IMR-90 (cell line): ENCODE measurements around the gene CBFA2T3. TPM values are rescaled to one million over a fixed set of nuclear protein-coding genes. Genes with fewer than 3 reads are reported as not detected.

Experiments
- ATAC-seq: fragments of 200-7000 bp; cut with Tn5 transposase; 2 replicates; pipeline ENCODE4 v1.9.1; 2020; ENCODE audit warnings: low read depth, mild to moderate bottlenecking, moderate library complexity
- BruUV-seq: library from RNA; stranded (reverse); fragments of 400-500 nt; replicated peaks from 2 replicates; lab custom pipeline; 2021; lab: Mats Ljungman, UMichigan
- CTCF ChIA-PET: fragments of 300-600 bp; formaldehyde crosslinking; extraction: SDS; loops from one replicate; lab custom pipeline; 2021; ENCODE audit warnings: antibody characterized with exemption; lab: Yijun Ruan, JAX
- POLR2A ChIA-PET: fragments of 300-600 bp; sonication (Branson Sonifier 250); formaldehyde crosslinking; loops from one replicate; lab custom pipeline; 2022; ENCODE audit warnings: antibody characterized with exemption; ENCODE audit not compliant: unreplicated experiment; lab: Charles Lee
- DNase-seq: peaks from one replicate; pipeline ENCODE4 v3.0.0; 2013
- H2AFZ ChIP-seq: replicated peaks from 2 replicates; pipeline ENCODE3; 2013; ENCODE audit warnings: low read length, mild to moderate bottlenecking; ENCODE audit not compliant: poor library complexity
- H2AK5ac ChIP-seq: 2 replicates; pipeline ENCODE4 v1.6.1; 2013; ENCODE audit warnings: low read depth, low read length, inconsistent platforms
- H2AK9ac ChIP-seq: replicated peaks from 2 replicates; pipeline ENCODE3; 2013; ENCODE audit warnings: mild to moderate bottlenecking, low read depth, low read length, moderate library complexity; ENCODE audit not compliant: poor library complexity
- H2BK120ac ChIP-seq: 2 replicates; pipeline ENCODE4 v1.6.1; 2013; ENCODE audit warnings: low read depth, low read length, inconsistent platforms
- H2BK15ac ChIP-seq: 3 replicates; pipeline ENCODE4 v1.6.1; 2013; ENCODE audit warnings: low read depth, low read length, inconsistent platforms
- H2BK20ac ChIP-seq: 2 replicates; pipeline ENCODE4 v1.6.1; 2013; ENCODE audit warnings: low read depth, mild to moderate bottlenecking, inconsistent platforms, low read length, moderate library complexity
- H2BK5ac ChIP-seq: 2 replicates; pipeline ENCODE4 v1.6.1; 2013; ENCODE audit warnings: mild to moderate bottlenecking, low read depth, low read length, inconsistent platforms; ENCODE audit not compliant: poor library complexity, severe bottlenecking
- H3K14ac ChIP-seq: replicated peaks from 2 replicates; pipeline ENCODE4 v1.6.1; 2013; ENCODE audit warnings: low read depth, low read length, inconsistent platforms
- H3K18ac ChIP-seq: 2 replicates; pipeline ENCODE4 v1.6.1; 2013; ENCODE audit warnings: low read depth, low read length, control low read depth
- H3K23ac ChIP-seq: 2 replicates; pipeline ENCODE4 v1.6.1; 2013; ENCODE audit warnings: low read depth, low read length, inconsistent platforms
- H3K27ac ChIP-seq: 2 replicates; pipeline ENCODE4 v1.5.1; 2013; ENCODE audit warnings: mild to moderate bottlenecking, control low read depth, low read length; ENCODE audit not compliant: insufficient read depth
- H3K27me3 ChIP-seq: 2 replicates; pipeline ENCODE4 v1.6.1; 2013; ENCODE audit warnings: low read length; ENCODE audit not compliant: control insufficient read depth, insufficient read depth
- H3K36me3 ChIP-seq: 2 replicates; pipeline ENCODE4 v1.6.1; 2013; ENCODE audit warnings: low read length, mixed read lengths; ENCODE audit not compliant: control insufficient read depth, insufficient read depth
- H3K4ac ChIP-seq: 2 replicates; pipeline ENCODE4 v1.6.1; 2013; ENCODE audit warnings: low read depth, low read length, inconsistent platforms
- H3K4me1 ChIP-seq: 2 replicates; pipeline ENCODE4 v1.6.1; 2013; ENCODE audit warnings: low read length, mixed read lengths; ENCODE audit not compliant: control insufficient read depth, insufficient read depth
- H3K4me2 ChIP-seq: 2 replicates; pipeline ENCODE4 v1.6.1; 2013; ENCODE audit warnings: low read depth, mild to moderate bottlenecking, control low read depth, low read length, moderate library complexity
- H3K4me3 ChIP-seq: 2 replicates; pipeline ENCODE4 v1.5.1; 2013; ENCODE audit warnings: low read depth, mild to moderate bottlenecking, control low read depth, low read length, moderate library complexity; ENCODE audit not compliant: insufficient read depth
- H3K56ac ChIP-seq: 2 replicates; pipeline ENCODE4 v1.6.1; 2013; ENCODE audit warnings: low read length, inconsistent platforms; ENCODE audit not compliant: insufficient read depth; ENCODE audit errors: extremely low read depth
- H3K79me1 ChIP-seq, 2 experiments: 2 replicates each; pipeline ENCODE4 v1.6.1; 2013; ENCODE audit warnings: low read length in 2 of 2, inconsistent platforms in 1 of 2, low read depth in 1 of 2
- H3K9ac ChIP-seq: 2 replicates; pipeline ENCODE4 v1.6.1; 2013; ENCODE audit warnings: low read depth, low read length, control low read depth
- H3K9me1 ChIP-seq: 2 replicates; pipeline ENCODE4 v1.6.1; 2013; ENCODE audit warnings: low read length, inconsistent platforms; ENCODE audit not compliant: insufficient read depth
- H3K9me3 ChIP-seq: 2 replicates; pipeline ENCODE4 v1.6.1; 2013; ENCODE audit warnings: low read length; ENCODE audit not compliant: control insufficient read depth, insufficient read depth
- H4K20me1 ChIP-seq: 2 replicates; pipeline ENCODE4 v1.6.1; 2013; ENCODE audit warnings: low read length, inconsistent platforms; ENCODE audit not compliant: insufficient read depth
- H4K5ac ChIP-seq: 2 replicates; pipeline ENCODE4 v1.6.1; 2013; ENCODE audit warnings: mild to moderate bottlenecking, low read depth, low read length, control low read depth
- H4K8ac ChIP-seq, 2 experiments: 2 replicates each; pipeline ENCODE4 v1.6.1; 2013; ENCODE audit warnings: low read depth in 2 of 2, low read length in 2 of 2, control low read depth in 1 of 2, inconsistent platforms in 1 of 2
- H4K91ac ChIP-seq: 2 replicates; pipeline ENCODE4 v1.6.1; 2013; ENCODE audit warnings: low read depth, low read length, inconsistent platforms; ENCODE audit not compliant: insufficient read depth
- BHLHE40 ChIP-seq: fragments of 150-350 bp; IDR thresholded peaks from 2 replicates; pipeline ENCODE4 v1.6.1; 2016; ENCODE audit warnings: mild to moderate bottlenecking, low read depth, low read length
- CEBPB ChIP-seq: IDR thresholded peaks from 2 replicates; pipeline ENCODE4 v1.6.1; 2012; ENCODE audit warnings: low read depth, low read length, improper control_type of control experiment
- FOS ChIP-seq: fragments of 150-350 bp; IDR thresholded peaks from 2 replicates; pipeline ENCODE4 v1.6.1; 2016; ENCODE audit warnings: low read depth, low read length
- NFE2L2 ChIP-seq: fragments of 150-350 bp; IDR thresholded peaks from 2 replicates; pipeline ENCODE4 v1.6.1; 2016; ENCODE audit warnings: low read depth, mild to moderate bottlenecking, low read length
- POLR2A ChIP-seq: IDR thresholded peaks from 2 replicates; pipeline ENCODE4 v1.6.1; 2012; ENCODE audit warnings: mild to moderate bottlenecking, low read depth, low read length
- RAD21 ChIP-seq: IDR thresholded peaks from 2 replicates; pipeline ENCODE4 v1.6.1; 2012; ENCODE audit warnings: low read length, improper control_type of control experiment
- RCOR1 ChIP-seq: IDR thresholded peaks from 2 replicates; pipeline ENCODE4 v1.6.1; 2012; ENCODE audit warnings: mild to moderate bottlenecking, low read length, improper control_type of control experiment; ENCODE audit not compliant: insufficient replicate concordance
- SMC3 ChIP-seq: fragments of 150-350 bp; IDR thresholded peaks from 2 replicates; pipeline ENCODE4 v1.6.1; 2016; ENCODE audit warnings: low read depth, mild to moderate bottlenecking, antibody characterized with exemption, low read length, moderate library complexity
- WGBS, 2 experiments: methylation state at CpG; one replicate each; pipeline versions ENCODE4 v1.1.5 to v1.1.7; 2013; ENCODE audit warnings: missing lambda C conversion rate in 2 of 2; ENCODE audit not compliant: insufficient read length in 1 of 2; ENCODE audit errors: extremely low coverage in 2 of 2; 5-methylcytosine and 5-hydroxymethylcytosine counted together
- dilution Hi-C: fragments of 300-500 bp; cut with HindIII; formaldehyde crosslinking; loops from one replicate; pipeline ENCODE4 v1.14.3; 2018; ENCODE audit warnings: low sequenced_read_pairs; ENCODE audit not compliant: unreplicated experiment
- in situ Hi-C: fragments of 300-500 bp; cut with MboI; formaldehyde crosslinking; loops from 3 replicates; pipeline ENCODE4 v1.14.3; 2019; ENCODE audit warnings: low sequenced_read_pairs, inconsistent platforms, mixed read lengths
- intact Hi-C: fragments of 100-400 bp; cut with micrococcal nuclease; formaldehyde crosslinking; loops from 2 replicates; pipeline ENCODE4 v1.10.0; 2022
- polyA plus RNA-seq, 3 experiments: library from polyadenylated mRNA; depleted of rRNA; stranded (reverse); fragments of >200 nt; gene quantifications; 2 replicates each; pipeline ENCODE4 v1.2.3, GENCODE V29; 2012; ENCODE audit warnings: low replicate concordance in 1 of 3
- total RNA-seq: library from RNA; depleted of rRNA; stranded (reverse); fragments of >200 nt; gene quantifications from 2 replicates; pipeline ENCODE4 v1.2.3, GENCODE V29; 2012
- TF ChIP-seq, protein P1 (sequence below): conservative IDR thresholded peaks from 2 replicates; pipeline ENCODE4 v1.5.1; 2012; ENCODE audit warnings: mild to moderate bottlenecking, low read depth, low read length, improper control_type of control experiment
- TF ChIP-seq, protein P2 (sequence below): fragments of 150-350 bp; IDR thresholded peaks from 2 replicates; pipeline ENCODE4 v1.6.1; 2017; ENCODE audit warnings: mild to moderate bottlenecking, antibody characterized with exemption, low read length, low read depth
- TF ChIP-seq, protein P3 (sequence below): fragments of 150-350 bp; IDR thresholded peaks from 2 replicates; pipeline ENCODE4 v1.6.1; 2016; ENCODE audit warnings: low read depth, mild to moderate bottlenecking, low read length, moderate library complexity, borderline replicate concordance

Gene CBFA2T3
- total and polyA plus RNA-seq, 2 of the 4 experiments (the other 2 are of a cell fraction): not detected

DNA sequence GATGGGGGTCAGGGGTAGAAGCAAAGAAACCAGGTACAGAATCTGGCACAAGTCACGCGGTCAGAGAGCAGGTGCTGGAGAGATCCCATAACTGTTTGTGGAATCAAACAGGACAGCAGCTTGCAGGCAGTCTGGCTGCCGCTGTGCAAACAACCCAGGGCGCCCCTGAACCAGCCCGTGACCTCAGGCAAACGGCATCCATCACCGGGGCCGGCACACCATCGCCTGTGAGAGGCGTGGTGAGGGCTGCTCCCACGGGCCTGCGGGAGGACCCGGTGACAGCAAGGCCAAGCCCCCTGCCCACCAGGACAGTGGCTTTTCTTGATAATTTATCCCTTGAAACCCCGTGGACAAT lies 47.9 kb downstream of the CBFA2T3 start:
- Histone ChIP-seq H2AK5ac (no peak overlapping the region), H3K4me1 (peaks cover 4% of the 10 kb centered on the region; the same call in 1 of the 2 replicates), H2BK20ac (no peak overlapping the region), H3K27ac (no peak overlapping the region), H4K20me1 (no peaks in the 10 kb centered on the region; the same call in 1 of the 2 replicates), H3K23ac (no peak overlapping the region), H3K36me3 (no peaks in the 10 kb centered on the region), H4K5ac (no peak overlapping the region), H2BK15ac (no peak overlapping the region), H3K14ac (no peak overlapping the region), H3K18ac (no peak overlapping the region), H3K9ac (no peak overlapping the region), H3K9me1 (no peaks in the 10 kb centered on the region), H4K91ac (no peak overlapping the region), H4K8ac (no peak overlapping the region), H3K4me2 (no peak overlapping the region), H3K56ac (no peak overlapping the region), H3K9me3 (no peaks in the 10 kb centered on the region), H3K4me3 (no peak overlapping the region), H3K27me3 (peaks cover 22% of the 10 kb centered on the region), H2AFZ (no peak overlapping the region), H2BK120ac (no peak overlapping the region), H2BK5ac (no peak overlapping the region), H3K79me1 (no peaks in the 10 kb centered on the region), H3K4ac (no peak overlapping the region), H2AK9ac (no peak overlapping the region)
- intact Hi-C loops (loop anchor here (5.0 kb wide), 1 partner anchor 72 kb away; the partner anchor contains the start of genes GALNS and TRAPPC2L), in situ Hi-C loops (no loop called here), dilution Hi-C loops (no loop called here)
- DNase-seq (no peak), ATAC-seq (no peak)
- no TSS peak for BruUV-seq
- no peak for TF ChIP-seq SMC3
- no peak for TF ChIP-seq FOS
- no peak for TF ChIP-seq POLR2A
- no peak for TF ChIP-seq RCOR1
- TF ChIP-seq, protein P1, sequence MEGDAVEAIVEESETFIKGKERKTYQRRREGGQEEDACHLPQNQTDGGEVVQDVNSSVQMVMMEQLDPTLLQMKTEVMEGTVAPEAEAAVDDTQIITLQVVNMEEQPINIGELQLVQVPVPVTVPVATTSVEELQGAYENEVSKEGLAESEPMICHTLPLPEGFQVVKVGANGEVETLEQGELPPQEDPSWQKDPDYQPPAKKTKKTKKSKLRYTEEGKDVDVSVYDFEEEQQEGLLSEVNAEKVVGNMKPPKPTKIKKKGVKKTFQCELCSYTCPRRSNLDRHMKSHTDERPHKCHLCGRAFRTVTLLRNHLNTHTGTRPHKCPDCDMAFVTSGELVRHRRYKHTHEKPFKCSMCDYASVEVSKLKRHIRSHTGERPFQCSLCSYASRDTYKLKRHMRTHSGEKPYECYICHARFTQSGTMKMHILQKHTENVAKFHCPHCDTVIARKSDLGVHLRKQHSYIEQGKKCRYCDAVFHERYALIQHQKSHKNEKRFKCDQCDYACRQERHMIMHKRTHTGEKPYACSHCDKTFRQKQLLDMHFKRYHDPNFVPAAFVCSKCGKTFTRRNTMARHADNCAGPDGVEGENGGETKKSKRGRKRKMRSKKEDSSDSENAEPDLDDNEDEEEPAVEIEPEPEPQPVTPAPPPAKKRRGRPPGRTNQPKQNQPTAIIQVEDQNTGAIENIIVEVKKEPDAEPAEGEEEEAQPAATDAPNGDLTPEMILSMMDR: no peak
- TF ChIP-seq CEBPB: no peak
- TF ChIP-seq, protein P2, sequence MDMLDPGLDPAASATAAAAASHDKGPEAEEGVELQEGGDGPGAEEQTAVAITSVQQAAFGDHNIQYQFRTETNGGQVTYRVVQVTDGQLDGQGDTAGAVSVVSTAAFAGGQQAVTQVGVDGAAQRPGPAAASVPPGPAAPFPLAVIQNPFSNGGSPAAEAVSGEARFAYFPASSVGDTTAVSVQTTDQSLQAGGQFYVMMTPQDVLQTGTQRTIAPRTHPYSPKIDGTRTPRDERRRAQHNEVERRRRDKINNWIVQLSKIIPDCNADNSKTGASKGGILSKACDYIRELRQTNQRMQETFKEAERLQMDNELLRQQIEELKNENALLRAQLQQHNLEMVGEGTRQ: no peak
- TF ChIP-seq, protein P3, sequence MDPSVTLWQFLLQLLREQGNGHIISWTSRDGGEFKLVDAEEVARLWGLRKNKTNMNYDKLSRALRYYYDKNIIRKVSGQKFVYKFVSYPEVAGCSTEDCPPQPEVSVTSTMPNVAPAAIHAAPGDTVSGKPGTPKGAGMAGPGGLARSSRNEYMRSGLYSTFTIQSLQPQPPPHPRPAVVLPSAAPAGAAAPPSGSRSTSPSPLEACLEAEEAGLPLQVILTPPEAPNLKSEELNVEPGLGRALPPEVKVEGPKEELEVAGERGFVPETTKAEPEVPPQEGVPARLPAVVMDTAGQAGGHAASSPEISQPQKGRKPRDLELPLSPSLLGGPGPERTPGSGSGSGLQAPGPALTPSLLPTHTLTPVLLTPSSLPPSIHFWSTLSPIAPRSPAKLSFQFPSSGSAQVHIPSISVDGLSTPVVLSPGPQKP: no peak
- TF ChIP-seq RAD21: no peak
- TF ChIP-seq NFE2L2: no peak
- no peak for TF ChIP-seq BHLHE40
- 19% methylated on average over 12 of the region's 14 CpGs; no CpG with 5 or more reads in 1 of the 2 experiments for WGBS, 2 experiments
- CTCF ChIA-PET: no interaction called here
- POLR2A ChIA-PET: no interaction called here
